Heart right ventricle (tissue), 16 donors: Measurements from ENCODE around the gene TNFAIP8L3. TPM values are rescaled to one million over a fixed set of nuclear protein-coding genes. Genes with fewer than 3 reads are reported as not detected.

ENCODE experiments used
- ATAC-seq, 8 donors: fragments of 200-7000 bp; cut with Tn5 transposase; one replicate each; pipeline ENCODE4 v1.9.1; 2020; ENCODE audit warnings: mild to moderate bottlenecking in 8 of 8, moderate library complexity in 8 of 8, moderate number of reproducible peaks in 1 of 8
- DNase-seq, 2 donors: peaks; one replicate each; pipeline ENCODE4 v3.0.0-alpha.2; 2020
- H3K27ac ChIP-seq, 10 donors: fragments of 200-600 bp; sonication (generic) in 2 of 10; one replicate each; pipeline versions ENCODE4 v1.5.0 to v1.8.0; 2020 to 2022; ENCODE audit warnings: mild to moderate bottlenecking in 3 of 10
- H3K27me3 ChIP-seq, 7 donors: fragments of 200-600 bp; one replicate each; pipeline ENCODE4 v1.8.0; 2021 to 2022; ENCODE audit warnings: mild to moderate bottlenecking in 2 of 7
- H3K36me3 ChIP-seq, 9 donors: fragments of 200-600 bp; sonication (generic) in 1 of 9; one replicate each; pipeline versions ENCODE4 v1.5.0 to v1.8.0; 2020 to 2022; ENCODE audit warnings: mild to moderate bottlenecking in 2 of 9
- H3K4me1 ChIP-seq, 9 donors: fragments of 200-600 bp; sonication (generic) in 1 of 9; one replicate each; pipeline versions ENCODE4 v1.5.0 to v1.8.0; 2020 to 2022; ENCODE audit warnings: mild to moderate bottlenecking in 4 of 9
- H3K4me3 ChIP-seq, 10 donors: fragments of 200-600 bp; sonication (generic) in 2 of 10; one replicate each; pipeline versions ENCODE4 v1.5.0 to v1.8.0; 2020 to 2022; ENCODE audit warnings: mild to moderate bottlenecking in 7 of 10, moderate library complexity in 2 of 10
- H3K9me3 ChIP-seq, 11 donors: fragments of 200-600 bp in 10 of 11; sonication (generic) in 2 of 11; one replicate each; pipeline versions ENCODE4 v1.5.0 to v1.8.0; 2013 to 2022; ENCODE audit warnings: mild to moderate bottlenecking in 2 of 11, control low read depth in 1 of 11, moderate library complexity in 1 of 11
- CTCF ChIP-seq, 9 donors: fragments of 200-600 bp; sonication (generic) in 2 of 9; IDR thresholded peaks; one replicate each; pipeline versions ENCODE4 v1.5.0 to v1.8.0; 2021 to 2022; ENCODE audit warnings: antibody characterized with exemption in 9 of 9, mild to moderate bottlenecking in 5 of 9, moderate library complexity in 1 of 9
- WGBS, 2 donors: extraction: QIAGEN DNeasy Blood & Tissue Kit; methylation state at CpG; one replicate each; pipeline ENCODE4 v1.1.7; 2013; ENCODE audit warnings: inconsistent platforms in 1 of 2; 5-methylcytosine and 5-hydroxymethylcytosine counted together
- intact Hi-C, 10 donors: fragments of 100-400 bp; cut with DNase I; formaldehyde crosslinking; loops; one replicate each; pipeline versions ENCODE4 v1.11.1 to v1.14.2; 2022
- polyA plus RNA-seq, 2 donors: library from polyadenylated mRNA; stranded (reverse); fragments of 200-250 nt; gene quantifications; one replicate each; pipeline ENCODE4 v1.2.3, GENCODE V29; 2013
- total RNA-seq, 10 donors: library from RNA; stranded (reverse); fragmentation: NEBNext Ultra II Directional in 3 of 10; extraction: Animal tissue kit (Norgen Biotek cat#: 25700) in 3 of 10; gene quantifications; one replicate each; pipeline versions ENCODE4 v1.2.1 to v1.2.4, GENCODE V29; 2021 to 2023
- donor health status: Arrhythmogenic right ventricular cardiomyopathy.
- donor health status: ischemic (EF 13 %, LVEDD 7.1; RV severe dilation, severe dysfunction).
- donor health status: healthy with polysubstance abuse.
- donor health status: DM: no; HTN: yes; CAD: no.
- donor health status: DM: no; HTN: no; CAD: no.
- donor health status: ischemic (EF 25% LVEDD 6.9; RV normal size, moderate dysfunction).
- donor health status: ischemic (EF 25% LVEDD 5.7; RV mildly dilated, moderate dysfunction).
- donor health status: healthy.
- donor health status: DM: yes; HTN: yes; CAD: no.
- donor health status: Ischemic cardiomyopathy.
- donor health status: ischemic (EF 35%, LVEDD 5.7; RV mildly dilated, moderate dysfunction).
- donor health status: nonischemic (EF 11% LVEDD 7.7; RV severe dilation, severe dysfunction).
- donor health status: DM: yes; HTN: yes; CAD: no.
- donor health status: PGD.
- donor health status: ischemic (EF 29% LVEDD 5.4; RV normal size, mild dysfunction).
- donor health status: nonischemic (EF 23%, LVEDD 6.1; RV moderate dilation, normal function).

TNFAIP8L3 gene
- total and polyA plus RNA-seq, 12 donors, result 1.3 to 14.4 (median 3.4) TPM

DNA sequence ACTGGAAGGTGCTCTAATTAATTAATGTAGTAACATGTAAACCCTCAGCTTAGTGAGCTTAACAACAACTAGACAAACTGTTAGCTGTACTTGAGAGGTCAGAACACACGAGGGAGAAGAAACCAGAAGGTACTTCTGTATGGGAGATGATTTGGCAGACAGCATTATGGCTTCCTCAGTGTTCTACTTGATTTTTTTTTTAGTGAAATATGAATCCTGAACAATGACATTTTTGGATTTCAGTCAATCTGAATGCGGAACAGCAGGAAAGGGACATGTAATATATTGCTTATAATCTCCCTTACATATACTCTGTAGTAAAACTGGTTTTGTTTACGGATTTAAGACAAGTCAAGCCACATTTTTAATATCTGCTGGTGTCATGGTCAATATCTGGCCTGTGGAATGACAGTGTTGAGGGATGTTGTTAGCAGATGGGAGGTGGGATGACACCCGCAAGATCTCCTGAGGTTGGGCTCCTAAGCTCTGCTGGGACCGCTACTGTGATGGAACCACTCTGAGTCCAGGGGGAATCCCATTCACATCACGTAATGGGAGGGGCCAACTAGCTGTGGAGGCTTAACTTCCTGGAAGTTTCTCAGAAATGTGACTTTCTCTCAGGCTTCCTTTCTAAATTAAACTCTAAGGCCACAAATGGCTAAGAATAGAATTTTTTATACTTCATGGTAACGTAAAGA is 18.7 kb downstream of the TNFAIP8L3 start:
- no peaks in the 10 kb centered on the region for H3K27me3 ChIP-seq
- H3K9me3 ChIP-seq, result no peaks in the 10 kb centered on the region
- 63 to 77% methylated on average over 7 of the region's 7 CpGs for WGBS, 2 donors
- H3K27ac ChIP-seq, result peak overlapping the region in 8 of 10 donors; percentile 7 to 80 (median 68)
- intact Hi-C loops, result loop anchor here in 1 of 10 donors (10.0 kb wide), 1 partner anchor 59 kb away; no protein-coding TSS in a partner anchor
- ATAC-seq, result peak in 1 of 8 donors; percentile 22
- no peak overlapping the region for H3K4me3 ChIP-seq
- no peak for TF ChIP-seq CTCF (IDR thresholded peaks at IDR 0.05)
- peaks cover 0 to 35% (median 15%) of the 10 kb centered on the region in 9 donors for H3K4me1 ChIP-seq
- no peaks in the 10 kb centered on the region for H3K36me3 ChIP-seq
- no peak for DNase-seq

DNA sequence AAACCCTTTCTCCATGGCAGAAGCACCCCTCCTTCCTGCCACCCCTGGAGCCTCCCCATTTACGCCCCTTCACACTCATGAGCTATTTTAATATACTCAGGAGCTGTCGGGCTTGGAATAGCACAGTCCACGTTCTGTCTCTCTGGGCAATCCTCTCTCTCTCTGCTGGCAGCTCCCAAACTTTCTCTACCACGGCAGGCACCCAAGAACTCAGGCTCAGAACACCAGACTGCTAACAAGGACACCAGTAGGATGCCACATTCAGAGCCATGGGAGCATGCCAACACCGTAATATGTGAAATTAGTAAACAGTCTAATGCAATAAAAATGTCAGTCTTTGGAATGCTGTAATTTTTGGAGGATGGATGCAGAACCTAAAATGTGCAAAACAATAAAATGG is 19.3 kb downstream of the TNFAIP8L3 start:
- TF ChIP-seq CTCF (IDR thresholded peaks at IDR 0.05), result no peak
- WGBS, 2 donors, result 51 to 57% methylated on average over 5 of the region's 5 CpGs
- ATAC-seq (peak; percentile 60 to 93 (median 84)), DNase-seq (peak in 1 of 2 donors; percentile 66)
- peak overlapping the region in 7 of 10 donors; percentile 7 to 80 (median 72) for H3K27ac ChIP-seq
- no peaks in the 10 kb centered on the region for H3K36me3 ChIP-seq
- H3K27me3 ChIP-seq, result no peaks in the 10 kb centered on the region
- no peaks in the 10 kb centered on the region for H3K9me3 ChIP-seq
- H3K4me1 ChIP-seq, result peaks cover 0 to 35% (median 15%) of the 10 kb centered on the region in 9 donors
- intact Hi-C loops, result loop anchor here in 1 of 10 donors (10.0 kb wide), 1 partner anchor 59 kb away; no protein-coding TSS in a partner anchor
- H3K4me3 ChIP-seq, result no peak overlapping the region

GRCh38 chr15:51074926-51075325 is 19.8 kb downstream of the TNFAIP8L3 start:
- WGBS, 2 donors, result 87 to 89% methylated on average over 5 of the region's 5 CpGs
- ATAC-seq (peak in 1 of 8 donors; percentile 8), DNase-seq (no peak)
- intact Hi-C loops, result loop anchor here in 1 of 10 donors (10.0 kb wide), 1 partner anchor 60 kb away; no protein-coding TSS in a partner anchor
- Histone ChIP-seq H3K27me3 (no peaks in the 10 kb centered on the region), H3K4me3 (no peak overlapping the region), H3K9me3 (no peaks in the 10 kb centered on the region), H3K36me3 (no peaks in the 10 kb centered on the region), H3K27ac (peak overlapping the region in 6 of 10 donors; percentile 48 to 80 (median 62)), H3K4me1 (peaks cover 0 to 35% (median 15%) of the 10 kb centered on the region in 9 donors)
- TF ChIP-seq CTCF (IDR thresholded peaks at IDR 0.05), result no peak

GRCh38 chr15:51071578-51071977 is 23.1 kb downstream of the TNFAIP8L3 start:
- no peak for ATAC-seq
- intact Hi-C loops, result loop anchor here in 2 of 10 donors (2.0 to 10.0 kb wide), 2 partner anchors 19 to 63 kb away; no protein-coding TSS in a partner anchor
- H3K9me3 ChIP-seq, result no peaks in the 10 kb centered on the region
- WGBS, 2 donors, result 38 to 40% methylated on average over 1 of the region's 1 CpG
- H3K27me3 ChIP-seq, result no peaks in the 10 kb centered on the region
- no peak overlapping the region for H3K4me3 ChIP-seq
- TF ChIP-seq CTCF (IDR thresholded peaks at IDR 0.05), result no peak
- DNase-seq, result no peak
- peaks cover 0 to 24% (median 10%) of the 10 kb centered on the region in 9 donors for H3K4me1 ChIP-seq
- no peaks in the 10 kb centered on the region for H3K36me3 ChIP-seq
- no peak overlapping the region for H3K27ac ChIP-seq
